Mesendoderm (in vitro differentiated cells): Measurements from ENCODE around the gene PPP4R4.
"Not testable (repeated sequence)": the region's sequence is repeated elsewhere in the genome, so short reads cannot be mapped to it uniquely, and the experiment has no call there.

Source experiments
- DNase-seq: peaks from one replicate; pipeline ENCODE4 v3.0.0; 2013
- H2AK5ac ChIP-seq: 2 replicates; pipeline ENCODE4 v1.6.1; 2013; ENCODE audit warnings: low read length, inconsistent platforms
- H2BK120ac ChIP-seq: 2 replicates; pipeline ENCODE4 v1.6.1; 2013; ENCODE audit warnings: low read depth, mild to moderate bottlenecking, low read length, moderate library complexity, mixed read lengths
- H2BK15ac ChIP-seq: replicated peaks from 2 replicates; pipeline ENCODE4 v1.6.1; 2013; ENCODE audit warnings: low read depth, mild to moderate bottlenecking, moderate library complexity
- H2BK5ac ChIP-seq: 2 replicates; pipeline ENCODE4 v1.6.1; 2013; ENCODE audit warnings: low read length, inconsistent platforms
- H3K18ac ChIP-seq: 2 replicates; pipeline ENCODE4 v1.6.1; 2013; ENCODE audit warnings: mild to moderate bottlenecking, low read length, mixed read lengths
- H3K23ac ChIP-seq: one replicate; pipeline ENCODE4 v1.6.1; 2013; ENCODE audit warnings: low read length
- H3K27ac ChIP-seq: 2 replicates; pipeline ENCODE4 v1.5.1; 2013; ENCODE audit warnings: low read depth, mild to moderate bottlenecking, inconsistent platforms, low read length, moderate library complexity
- H3K27me3 ChIP-seq: 2 replicates; pipeline ENCODE4 v1.6.1; 2013; ENCODE audit warnings: low read length, control low read depth, mild to moderate bottlenecking, inconsistent platforms; ENCODE audit not compliant: insufficient read depth, poor library complexity
- H3K36me3 ChIP-seq: 2 replicates; pipeline ENCODE4 v1.6.1; 2013; ENCODE audit warnings: low read length, inconsistent platforms; ENCODE audit not compliant: control insufficient read depth, insufficient read depth
- H3K4ac ChIP-seq: one replicate; pipeline ENCODE4 v1.6.1; 2013; ENCODE audit warnings: low read depth, mild to moderate bottlenecking, low read length, moderate library complexity
- H3K4me1 ChIP-seq: 2 replicates; pipeline ENCODE4 v1.6.1; 2013; ENCODE audit warnings: low read depth, low read length, inconsistent platforms; ENCODE audit not compliant: control insufficient read depth
- H3K4me2 ChIP-seq: 2 replicates; pipeline ENCODE4 v1.6.1; 2013; ENCODE audit warnings: low read length
- H3K4me3 ChIP-seq: 2 replicates; pipeline ENCODE4 v1.5.1; 2013; ENCODE audit warnings: mild to moderate bottlenecking, low read length
- H3K56ac ChIP-seq: one replicate; pipeline ENCODE4 v1.6.1; 2013; ENCODE audit warnings: low read length
- H3K79me1 ChIP-seq: 2 replicates; pipeline ENCODE4 v1.6.1; 2013; ENCODE audit warnings: low read length, inconsistent platforms
- H3K79me2 ChIP-seq: 2 replicates; pipeline ENCODE4 v1.6.1; 2013; ENCODE audit warnings: mild to moderate bottlenecking, low read length; ENCODE audit not compliant: control insufficient read depth, insufficient read depth
- H3K9ac ChIP-seq: 2 replicates; pipeline ENCODE4 v1.6.1; 2013; ENCODE audit warnings: low read length, inconsistent platforms
- H4K5ac ChIP-seq: one replicate; pipeline ENCODE4 v1.6.1; 2013; ENCODE audit warnings: low read length
- H4K8ac ChIP-seq: one replicate; pipeline ENCODE4 v1.6.1; 2013; ENCODE audit warnings: low read depth, mild to moderate bottlenecking, control low read depth, low read length, moderate library complexity
- WGBS: extraction: QIAGEN DNeasy Blood & Tissue Kit; methylation state at CpG from one replicate; pipeline ENCODE4 v1.1.7; 2013; ENCODE audit warnings: low lambda C conversion rate, missing lambda C conversion rate; ENCODE audit not compliant: insufficient coverage; ENCODE audit errors: extremely low coverage; 5-methylcytosine and 5-hydroxymethylcytosine counted together

The PPP4R4 gene

GRCh38 chr14:94153750-94154342 lies 20.3 kb upstream of the PPP4R4 start:
- H3K36me3 ChIP-seq = no peaks in the 10 kb centered on the region
- H3K18ac ChIP-seq = no peak overlapping the region
- H2BK120ac ChIP-seq = no peak overlapping the region
- DNase-seq = no peak
- H3K9ac ChIP-seq = no peak overlapping the region
- no peaks in the 10 kb centered on the region for H3K79me1 ChIP-seq
- H3K27me3 ChIP-seq = no peaks in the 10 kb centered on the region
- H2AK5ac ChIP-seq = no peak overlapping the region
- no peak overlapping the region for H3K4me2 ChIP-seq
- H4K8ac ChIP-seq = no peak overlapping the region
- no peak overlapping the region for H2BK15ac ChIP-seq
- H3K79me2 ChIP-seq = no peaks in the 10 kb centered on the region
- no peak overlapping the region for H3K56ac ChIP-seq
- no peak overlapping the region for H4K5ac ChIP-seq
- no CpG with 5 or more reads among the region's 6 CpGs for WGBS
- H3K27ac ChIP-seq = no peak overlapping the region
- H3K4me1 ChIP-seq = no peaks in the 10 kb centered on the region
- H2BK5ac ChIP-seq = no peak overlapping the region
- H3K4me3 ChIP-seq = no peak overlapping the region
- H3K4ac ChIP-seq = no peak overlapping the region
- no peak overlapping the region for H3K23ac ChIP-seq

GRCh38 chr14:94156143-94156542 lies 18.0 kb upstream of the PPP4R4 start:
- H3K79me1 ChIP-seq, H2BK120ac ChIP-seq, H3K27ac ChIP-seq, H3K4me3 ChIP-seq, H4K8ac ChIP-seq, H3K79me2 ChIP-seq, H3K18ac ChIP-seq, H3K36me3 ChIP-seq, H3K4me2 ChIP-seq, H2BK5ac ChIP-seq, H3K56ac ChIP-seq, H4K5ac ChIP-seq, H3K4me1 ChIP-seq, DNase-seq, H3K27me3 ChIP-seq, H2BK15ac ChIP-seq, H2AK5ac ChIP-seq, H3K23ac ChIP-seq, H3K9ac ChIP-seq, H3K4ac ChIP-seq: not testable (repeated sequence)
- WGBS = no CpG with 5 or more reads among the region's 1 CpG

DNA sequence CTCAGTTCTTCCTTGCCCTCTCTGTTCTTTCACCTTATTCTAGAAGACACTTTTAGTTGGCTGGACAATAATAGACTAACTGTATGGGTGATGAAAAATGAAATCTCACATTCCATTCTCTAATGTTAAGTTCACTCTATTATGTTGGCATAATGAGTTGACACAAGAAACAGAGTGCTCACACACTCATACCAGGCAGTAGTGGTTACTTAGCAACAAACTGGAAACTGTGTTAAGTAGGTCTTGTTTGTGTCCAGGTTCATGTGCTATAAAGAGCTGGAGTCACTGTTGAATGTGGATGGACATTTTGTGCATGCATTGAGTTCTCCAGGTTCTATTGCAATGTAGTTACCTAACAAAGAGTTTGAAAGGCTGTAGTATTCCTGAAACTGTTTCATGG lies 16.9 kb upstream of the PPP4R4 start:
- Histone ChIP-seq H3K79me1 (no peaks in the 10 kb centered on the region), H3K4me3 (no peak overlapping the region), H2BK15ac (no peak overlapping the region), H3K9ac (no peak overlapping the region), H3K23ac (no peak overlapping the region), H3K79me2 (no peaks in the 10 kb centered on the region), H3K4me1 (no peaks in the 10 kb centered on the region), H3K56ac (no peak overlapping the region), H3K18ac (no peak overlapping the region), H3K4me2 (no peak overlapping the region), H3K27ac (no peak overlapping the region), H3K4ac (no peak overlapping the region), H3K36me3 (no peaks in the 10 kb centered on the region), H4K8ac (no peak overlapping the region), H2BK5ac (no peak overlapping the region), H4K5ac (no peak overlapping the region), H2BK120ac (no peak overlapping the region), H3K27me3 (no peaks in the 10 kb centered on the region), H2AK5ac (no peak overlapping the region)
- no peak for DNase-seq

DNA sequence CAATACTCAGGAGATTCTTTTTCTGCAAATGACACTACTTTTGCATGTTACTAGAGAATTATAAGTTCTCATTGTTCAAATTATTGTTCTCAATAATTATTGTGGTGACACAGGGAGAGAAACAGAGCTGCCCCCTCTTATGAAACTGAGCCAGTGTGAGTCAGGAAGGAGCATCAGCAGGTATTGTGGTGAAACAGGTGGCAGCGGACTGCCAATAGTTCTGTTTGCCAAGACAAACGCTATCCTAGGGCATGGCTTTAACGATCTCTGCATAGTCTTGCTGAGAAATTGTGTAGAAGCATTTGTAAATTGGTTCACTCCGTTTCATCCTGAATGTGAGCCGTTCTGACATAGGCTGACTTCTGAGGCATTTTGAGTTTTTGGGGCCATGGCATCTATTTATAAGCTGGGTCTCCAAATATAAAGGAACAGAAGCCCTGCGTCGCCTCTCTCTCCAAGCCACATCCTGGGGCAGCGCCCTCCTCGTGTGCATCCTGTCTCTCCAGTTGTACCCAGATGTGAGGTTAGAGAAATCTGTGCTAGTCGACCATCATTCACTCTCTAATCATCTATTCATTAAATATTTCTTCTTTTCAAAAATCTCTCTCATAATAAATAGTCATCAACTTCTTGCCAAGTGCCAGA lies 15.8 kb upstream of the PPP4R4 start:
- Histone ChIP-seq H3K27me3 (no peaks in the 10 kb centered on the region), H3K4ac (no peak overlapping the region), H3K4me1 (no peaks in the 10 kb centered on the region), H3K79me2 (no peaks in the 10 kb centered on the region), H3K18ac (no peak overlapping the region), H3K27ac (no peak overlapping the region), H3K4me3 (no peak overlapping the region), H4K8ac (no peak overlapping the region), H2BK120ac (no peak overlapping the region), H3K56ac (no peak overlapping the region), H3K36me3 (no peaks in the 10 kb centered on the region), H2BK5ac (no peak overlapping the region), H3K9ac (no peak overlapping the region), H2BK15ac (no peak overlapping the region), H3K23ac (no peak overlapping the region), H3K79me1 (no peaks in the 10 kb centered on the region), H3K4me2 (no peak overlapping the region), H4K5ac (no peak overlapping the region), H2AK5ac (no peak overlapping the region)
- DNase-seq = no peak
- no CpG with 5 or more reads among the region's 10 CpGs for WGBS

DNA sequence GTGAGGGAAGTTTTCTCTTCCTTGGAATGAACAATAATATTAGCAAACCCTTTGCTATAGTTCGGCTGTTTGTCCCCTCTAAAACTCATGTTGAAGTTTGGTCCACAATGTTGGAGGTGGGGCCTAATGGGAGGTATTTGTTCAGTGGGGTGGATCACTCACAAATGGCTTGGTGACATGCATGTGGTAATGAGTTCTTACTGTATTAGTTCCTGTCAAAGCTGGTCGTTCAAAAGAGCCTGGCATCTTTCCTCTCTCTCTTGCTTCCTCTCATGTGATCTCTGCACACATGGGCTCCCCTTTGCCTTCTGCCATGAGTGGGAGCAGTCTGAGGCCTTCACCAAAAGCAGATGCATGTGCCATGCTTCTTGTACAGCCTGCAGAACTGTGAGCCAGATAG lies 13.1 kb upstream of the PPP4R4 start:
- Histone ChIP-seq H3K4ac (no peak overlapping the region), H4K8ac (no peak overlapping the region), H2BK15ac (no peak overlapping the region), H3K4me2 (no peak overlapping the region), H3K27ac (no peak overlapping the region), H4K5ac (no peak overlapping the region), H3K4me3 (no peak overlapping the region), H3K23ac (no peak overlapping the region), H3K79me1 (no peaks in the 10 kb centered on the region), H2BK5ac (no peak overlapping the region), H3K9ac (no peak overlapping the region), H3K4me1 (peaks cover 2% of the 10 kb centered on the region), H2AK5ac (no peak overlapping the region), H3K79me2 (no peaks in the 10 kb centered on the region), H3K36me3 (no peaks in the 10 kb centered on the region), H3K56ac (no peak overlapping the region), H2BK120ac (no peak overlapping the region), H3K18ac (no peak overlapping the region), H3K27me3 (no peaks in the 10 kb centered on the region)
- no peak for DNase-seq
- WGBS = no CpG with 5 or more reads among the region's 2 CpGs

- no CpG with 5 or more reads among the region's 2 CpGs for WGBS
- Histone ChIP-seq H3K27me3 (no peaks in the 10 kb centered on the region), H3K9ac (no peak overlapping the region), H3K79me2 (no peaks in the 10 kb centered on the region), H3K36me3 (no peaks in the 10 kb centered on the region), H3K4ac (no peak overlapping the region), H4K5ac (no peak overlapping the region), H2AK5ac (no peak overlapping the region), H2BK120ac (no peak overlapping the region), H3K18ac (no peak overlapping the region), H3K23ac (no peak overlapping the region), H3K79me1 (no peaks in the 10 kb centered on the region), H3K4me3 (no peak overlapping the region), H3K4me2 (no peak overlapping the region), H2BK15ac (no peak overlapping the region), H3K4me1 (peaks cover 2% of the 10 kb centered on the region), H4K8ac (no peak overlapping the region), H3K27ac (no peak overlapping the region), H2BK5ac (no peak overlapping the region), H3K56ac (no peak overlapping the region)
- no peak for DNase-seq
Observed at GRCh38 chr14:94161981-94162380, 12.1 kb upstream of the PPP4R4 start.
